Gastroesophageal sphincter (tissue), 4 donors: ENCODE data around the gene L3MBTL2. TPM values are rescaled to one million over a fixed set of nuclear protein-coding genes. Genes with fewer than 3 reads are reported as not detected.

ENCODE experiments used
- ATAC-seq: fragments of 150-250 bp; one replicate; pipeline ENCODE4 v1.9.1; 2016; ENCODE audit warnings: mild to moderate bottlenecking, moderate library complexity
- H3K27ac ChIP-seq, 4 donors: fragments of 200-600 bp; sonication (generic) in 3 of 4; 1 replicate in 3 of 4; 2 replicates in 1 of 4; pipeline ENCODE4 v1.5.1; 2016 to 2019
- H3K27me3 ChIP-seq: fragments of 200-600 bp; sonication (generic); one replicate; pipeline ENCODE4 v1.5.1; 2019
- H3K36me3 ChIP-seq, 2 donors: fragments of 200-600 bp; sonication (generic); one replicate each; pipeline ENCODE4 v1.5.1; 2019; ENCODE audit warnings: control low read depth in 1 of 2
- H3K4me1 ChIP-seq, 3 donors: fragments of 200-600 bp; sonication (generic); 1 replicate in 2 of 3; 2 replicates in 1 of 3; pipeline ENCODE4 v1.5.1; 2016 to 2019; ENCODE audit warnings: control low read depth in 2 of 3
- H3K4me3 ChIP-seq, 2 donors: fragments of 200-600 bp; sonication (generic); one replicate each; pipeline ENCODE4 v1.5.1; 2019; ENCODE audit warnings: mild to moderate bottlenecking in 1 of 2, moderate library complexity in 1 of 2
- H3K9me3 ChIP-seq, 3 donors: fragments of 200-600 bp; sonication (generic); one replicate each; pipeline ENCODE4 v1.5.1; 2017 to 2019; ENCODE audit warnings: control low read depth in 2 of 3
- CTCF ChIP-seq, 4 experiments: fragments of 200-600 bp in 2 of 4; fragments of 450-650 bp in 2 of 4; sonication (generic) in 1 of 4; IDR thresholded peaks; one replicate each; pipeline ENCODE4 v1.5.1; 2017 to 2019; ENCODE audit warnings: antibody characterized with exemption in 4 of 4, mild to moderate bottlenecking in 2 of 4, moderate library complexity in 2 of 4
- EP300 ChIP-seq: sonication (generic); formaldehyde crosslinking; IDR thresholded peaks from one replicate; pipeline ENCODE4 v1.6.1; 2017; ENCODE audit warnings: antibody characterized with exemption, mild to moderate bottlenecking
- POLR2A ChIP-seq, 2 donors: fragments of 450-650 bp; IDR thresholded peaks; one replicate each; pipeline ENCODE4 v1.6.1; 2017; ENCODE audit warnings: antibody characterized with exemption in 2 of 2, mild to moderate bottlenecking in 2 of 2, moderate library complexity in 1 of 2
- POLR2AphosphoS5 ChIP-seq: sonication (generic); formaldehyde crosslinking; IDR thresholded peaks from one replicate; pipeline ENCODE4 v1.6.1; 2017; ENCODE audit warnings: antibody characterized with exemption
- WGBS, 2 donors: methylation state at CpG; one replicate each; pipeline ENCODE4 v1.1.5; 2018; ENCODE audit warnings: low coverage in 1 of 2; 5-methylcytosine and 5-hydroxymethylcytosine counted together
- total RNA-seq, 4 donors: library from RNA; depleted of rRNA; stranded (reverse); fragments of >200 nt; gene quantifications; one replicate each; pipeline ENCODE4 v1.1.0, GENCODE V29; 2016

Gene L3MBTL2
- total RNA-seq, 4 donors from 2014 or later: 11.9 to 27.5 (median 21.6) TPM

- H3K9me3 ChIP-seq: no peaks in the 10 kb centered on the region
- H3K4me3 ChIP-seq: peak overlapping the region; percentile 20 to 61
- H3K27ac ChIP-seq: peak overlapping the region in 3 of 4 donors; percentile 18 to 60 (median 50)
- no peaks in the 10 kb centered on the region for H3K27me3 ChIP-seq
- no peaks in the 10 kb centered on the region for H3K36me3 ChIP-seq
- TF ChIP-seq CTCF (IDR thresholded peaks at IDR 0.05) (peak in 3 of 4 experiments; percentile 57 to 72 (median 58)), POLR2AphosphoS5 (no peak), EP300 (no peak), POLR2A (IDR thresholded peaks at IDR 0.05) (no peak)
- ATAC-seq: peak; percentile 77
- peaks cover 0 to 31% (median 7%) of the 10 kb centered on the region in 3 donors for H3K4me1 ChIP-seq
- WGBS, 2 donors: no CpG with 5 or more reads among the region's 97 CpGs
Measured at GRCh38 chr22:41237707-41238569, 32.8 kb downstream of the L3MBTL2 start.

- ATAC-seq: no peak
- H3K4me3 ChIP-seq: peak overlapping the region in 1 of 2 donors; percentile 61
- peak overlapping the region in 3 of 4 donors; percentile 2 to 67 (median 61) for H3K27ac ChIP-seq
- H3K9me3 ChIP-seq: no peaks in the 10 kb centered on the region
- 83 to 100% methylated on average over 1 to 7 of the region's 32 CpGs for WGBS, 2 donors
- no peaks in the 10 kb centered on the region for H3K36me3 ChIP-seq
- peaks cover 0 to 31% (median 7%) of the 10 kb centered on the region in 3 donors for H3K4me1 ChIP-seq
- no peaks in the 10 kb centered on the region for H3K27me3 ChIP-seq
- TF ChIP-seq EP300 (no peak), CTCF (IDR thresholded peaks at IDR 0.05) (no peak), POLR2AphosphoS5 (no peak), POLR2A (IDR thresholded peaks at IDR 0.05) (no peak)
Measured at GRCh38 chr22:41238570-41239442, 33.7 kb downstream of the L3MBTL2 start.

- TF ChIP-seq POLR2AphosphoS5 (no peak), POLR2A (IDR thresholded peaks at IDR 0.05) (no peak), EP300 (no peak), CTCF (IDR thresholded peaks at IDR 0.05) (no peak)
- WGBS, 2 donors: no CpG with 5 or more reads among the region's 16 CpGs
- Histone ChIP-seq H3K4me1 (peaks cover 0 to 31% (median 7%) of the 10 kb centered on the region in 3 donors), H3K36me3 (no peaks in the 10 kb centered on the region), H3K9me3 (no peaks in the 10 kb centered on the region), H3K4me3 (peak overlapping the region in 1 of 2 donors; percentile 33), H3K27me3 (no peaks in the 10 kb centered on the region), H3K27ac (peak overlapping the region in 3 of 4 donors; percentile 61 to 67 (median 62))
- ATAC-seq: no peak
Measured at GRCh38 chr22:41239443-41240128, 34.5 kb downstream of the L3MBTL2 start.

GRCh38 chr22:41240377-41241132 lies 35.4 kb downstream of the L3MBTL2 start, which contains the start of gene CHADL:
Gene CHADL (minus strand): TSS chr22:41240931. CDS start chr22:41240881, 50 bp downstream.
- TF ChIP-seq CTCF (IDR thresholded peaks at IDR 0.05): no peak
- peak; percentile 55 for TF ChIP-seq POLR2AphosphoS5
- no peak for ATAC-seq
- WGBS, 2 donors: 63 to 80% methylated on average over 1 to 3 of the region's 24 CpGs
- Histone ChIP-seq H3K36me3 (peaks cover 0 to 6% of the 10 kb centered on the region in 2 donors), H3K27me3 (no peaks in the 10 kb centered on the region), H3K4me1 (peaks cover 0 to 31% (median 7%) of the 10 kb centered on the region in 3 donors), H3K9me3 (no peaks in the 10 kb centered on the region), H3K27ac (peak within 1 kb of the TSS in 3 of 4 donors; percentile 61 to 67 (median 62)), H3K4me3 (peak within 1 kb of the TSS in 1 of 2 donors; percentile 33)
